Neural cell (in vitro differentiated cells): Measurements from ENCODE around the gene FHIT. TPM values are rescaled to one million over a fixed set of nuclear protein-coding genes. Genes with fewer than 3 reads are reported as not detected.

ENCODE experiments used
- H2AFZ ChIP-seq: fragments of 200-600, 300-800 bp; sonication (generic), shearing (Covaris generic); 2 replicates; pipeline ENCODE4 v1.6.0; 2014; ENCODE audit warnings: low read depth, mild to moderate bottlenecking, antibody characterized with exemption, low read length, moderate library complexity
- H3F3A ChIP-seq: fragments of 200-600 bp; shearing (Covaris generic); 2 replicates; pipeline ENCODE4 v1.6.1; 2016; ENCODE audit warnings: mild to moderate bottlenecking, moderate library complexity, mixed read lengths, antibody characterized with exemption, low read length; ENCODE audit not compliant: insufficient read depth, poor library complexity, severe bottlenecking
- H3K27ac ChIP-seq: fragments of 200-600, 300-800 bp; sonication (generic), shearing (Covaris generic); 2 replicates; pipeline ENCODE4 v1.5.1; 2014; ENCODE audit warnings: mild to moderate bottlenecking, low read length, moderate library complexity
- H3K27me3 ChIP-seq: fragments of 300-800, 200-600 bp; sonication (generic), shearing (Covaris generic); 2 replicates; pipeline ENCODE4 v1.6.0; 2014; ENCODE audit warnings: mild to moderate bottlenecking, low read depth, low read length, moderate library complexity; ENCODE audit not compliant: insufficient read depth
- H3K36me3 ChIP-seq: fragments of 300-800, 200-600 bp; sonication (generic), shearing (Covaris generic); 2 replicates; pipeline ENCODE4 v1.5.1; 2014; ENCODE audit warnings: mild to moderate bottlenecking, antibody characterized with exemption, low read length, moderate library complexity; ENCODE audit not compliant: insufficient read depth
- H3K4me2 ChIP-seq: fragments of 300-800, 200-600 bp; sonication (generic), shearing (Covaris generic); 2 replicates; pipeline ENCODE4 v1.6.0; 2014; ENCODE audit warnings: mild to moderate bottlenecking, low read length
- H3K4me3 ChIP-seq: fragments of 300-800, 200-600 bp; sonication (generic), shearing (Covaris generic); 2 replicates; pipeline ENCODE4 v1.5.1; 2014; ENCODE audit warnings: mild to moderate bottlenecking, low read length, moderate library complexity
- H3K79me2 ChIP-seq: fragments of 200-600 bp; shearing (Covaris generic); replicated peaks from 2 replicates; pipeline ENCODE4 v1.6.0; 2014; ENCODE audit warnings: mild to moderate bottlenecking, low read length, moderate library complexity; ENCODE audit not compliant: insufficient read depth
- H3K9ac ChIP-seq: fragments of 300-800, 200-600 bp; sonication (generic), shearing (Covaris generic); 2 replicates; pipeline ENCODE4 v1.6.1; 2016; ENCODE audit warnings: mild to moderate bottlenecking, low read length, mixed read lengths
- H3K9me2 ChIP-seq: fragments of 200-600 bp; shearing (Covaris generic); 2 replicates; pipeline ENCODE4 v1.6.1; 2016; ENCODE audit warnings: mild to moderate bottlenecking, low read length, mixed read lengths; ENCODE audit not compliant: insufficient read depth
- H3K9me3 ChIP-seq: fragments of 200-600, 300-800 bp; sonication (generic), shearing (Covaris generic); 2 replicates; pipeline ENCODE4 v1.6.1; 2016; ENCODE audit warnings: mild to moderate bottlenecking, mixed run types, low read length, moderate library complexity, mixed read lengths
- H4K20me1 ChIP-seq: fragments of 200-600 bp; shearing (Covaris generic); 2 replicates; pipeline ENCODE4 v1.6.1; 2016; ENCODE audit warnings: mild to moderate bottlenecking, mixed run types; ENCODE audit not compliant: insufficient read depth
- EP300 ChIP-seq: fragments of 450-650 bp; conservative IDR thresholded peaks from 2 replicates; pipeline ENCODE4 v1.6.1; 2014; ENCODE audit warnings: antibody characterized with exemption, mild to moderate bottlenecking, moderate library complexity; ENCODE audit not compliant: poor library complexity, severe bottlenecking
- EZH2 ChIP-seq: fragments of 200-600, 300-800 bp; shearing (Covaris generic), sonication (generic); IDR thresholded peaks from 2 replicates; pipeline ENCODE4 v1.6.1; 2014; ENCODE audit warnings: antibody characterized with exemption, low read length, borderline replicate concordance, mild to moderate bottlenecking; ENCODE audit not compliant: insufficient read depth, poor library complexity, severe bottlenecking
- MXI1 ChIP-seq: fragments of 450-650 bp; conservative IDR thresholded peaks from 2 replicates; pipeline ENCODE4 v1.6.1; 2014; ENCODE audit warnings: antibody characterized with exemption, mild to moderate bottlenecking; ENCODE audit not compliant: poor library complexity, severe bottlenecking
- POLR2AphosphoS5 ChIP-seq: IDR thresholded peaks from 2 replicates; pipeline ENCODE4 v1.6.1; 2012
- RAD21 ChIP-seq: fragments of 450-650 bp; conservative IDR thresholded peaks from 2 replicates; pipeline ENCODE4 v1.6.1; 2014; ENCODE audit warnings: antibody characterized with exemption, mild to moderate bottlenecking, moderate library complexity
- SMC3 ChIP-seq: fragments of 450-650 bp; conservative IDR thresholded peaks from 2 replicates; pipeline ENCODE4 v1.6.1; 2014; ENCODE audit warnings: antibody characterized with exemption, mild to moderate bottlenecking, moderate library complexity; ENCODE audit not compliant: poor library complexity
- TAF1 ChIP-seq: IDR thresholded peaks from 2 replicates; pipeline ENCODE4 v1.6.1; 2012; ENCODE audit warnings: low read depth
- polyA plus RNA-seq: library from polyadenylated mRNA; depleted of rRNA; stranded (reverse); fragments of >200 nt; gene quantifications from 2 replicates; pipeline ENCODE4 v1.2.3, GENCODE V29; 2014
- TF ChIP-seq, protein P1 (sequence below): fragments of 450-650 bp; IDR thresholded peaks from 2 replicates; pipeline ENCODE4 v1.5.1; 2014; ENCODE audit warnings: antibody characterized with exemption, mild to moderate bottlenecking, moderate library complexity; ENCODE audit not compliant: poor library complexity, severe bottlenecking
- TF ChIP-seq, protein P2 (sequence below): IDR thresholded peaks from 2 replicates; pipeline ENCODE4 v1.6.1; 2012; ENCODE audit warnings: borderline replicate concordance

FHIT gene
- polyA plus RNA-seq, 1 donor from 2014 or later: not detected

DNA sequence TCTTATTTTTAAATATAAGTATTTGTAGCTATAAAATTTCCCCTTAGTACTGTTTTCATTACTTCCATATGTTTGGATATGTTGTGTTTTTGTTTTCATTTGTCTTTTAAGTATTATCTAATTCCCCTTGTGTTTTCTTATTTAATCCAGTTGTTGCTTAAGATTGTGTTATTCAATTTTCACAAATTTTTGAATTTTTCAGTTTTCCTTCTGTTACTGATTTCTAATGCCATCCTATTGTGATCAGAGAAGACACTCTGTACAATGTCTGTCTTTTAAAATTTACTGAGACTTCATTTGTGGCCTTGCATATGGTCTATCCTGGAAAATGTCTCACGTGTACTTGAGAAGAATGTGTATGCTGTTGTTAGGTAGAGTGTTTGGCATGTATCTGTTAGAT is 1405.9 kb downstream of the FHIT start:
- H3K27ac ChIP-seq: no peak overlapping the region
- no peaks in the 10 kb centered on the region for H3K79me2 ChIP-seq
- TF ChIP-seq EP300 (no peak), MXI1 (no peak), POLR2AphosphoS5 (no peak)
- TF ChIP-seq, protein P1, sequence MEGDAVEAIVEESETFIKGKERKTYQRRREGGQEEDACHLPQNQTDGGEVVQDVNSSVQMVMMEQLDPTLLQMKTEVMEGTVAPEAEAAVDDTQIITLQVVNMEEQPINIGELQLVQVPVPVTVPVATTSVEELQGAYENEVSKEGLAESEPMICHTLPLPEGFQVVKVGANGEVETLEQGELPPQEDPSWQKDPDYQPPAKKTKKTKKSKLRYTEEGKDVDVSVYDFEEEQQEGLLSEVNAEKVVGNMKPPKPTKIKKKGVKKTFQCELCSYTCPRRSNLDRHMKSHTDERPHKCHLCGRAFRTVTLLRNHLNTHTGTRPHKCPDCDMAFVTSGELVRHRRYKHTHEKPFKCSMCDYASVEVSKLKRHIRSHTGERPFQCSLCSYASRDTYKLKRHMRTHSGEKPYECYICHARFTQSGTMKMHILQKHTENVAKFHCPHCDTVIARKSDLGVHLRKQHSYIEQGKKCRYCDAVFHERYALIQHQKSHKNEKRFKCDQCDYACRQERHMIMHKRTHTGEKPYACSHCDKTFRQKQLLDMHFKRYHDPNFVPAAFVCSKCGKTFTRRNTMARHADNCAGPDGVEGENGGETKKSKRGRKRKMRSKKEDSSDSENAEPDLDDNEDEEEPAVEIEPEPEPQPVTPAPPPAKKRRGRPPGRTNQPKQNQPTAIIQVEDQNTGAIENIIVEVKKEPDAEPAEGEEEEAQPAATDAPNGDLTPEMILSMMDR: no peak
- no peak overlapping the region for H2AFZ ChIP-seq
- H3K9me3 ChIP-seq: no peaks in the 10 kb centered on the region
- H3K4me3 ChIP-seq: no peak overlapping the region
- H3K36me3 ChIP-seq: no peaks in the 10 kb centered on the region
- H3F3A ChIP-seq: no peaks in the 10 kb centered on the region
- H4K20me1 ChIP-seq: no peaks in the 10 kb centered on the region
- H3K4me2 ChIP-seq: no peak overlapping the region
- H3K27me3 ChIP-seq: no peaks in the 10 kb centered on the region
- H3K9ac ChIP-seq: no peak overlapping the region
- no peaks in the 10 kb centered on the region for H3K9me2 ChIP-seq

- Histone ChIP-seq H3K4me2 (no peak overlapping the region), H2AFZ (no peak overlapping the region), H3F3A (no peaks in the 10 kb centered on the region), H3K9ac (no peak overlapping the region), H3K36me3 (no peaks in the 10 kb centered on the region), H4K20me1 (no peaks in the 10 kb centered on the region), H3K4me3 (no peak overlapping the region), H3K27ac (no peak overlapping the region), H3K27me3 (no peaks in the 10 kb centered on the region), H3K9me3 (no peaks in the 10 kb centered on the region), H3K9me2 (no peaks in the 10 kb centered on the region), H3K79me2 (no peaks in the 10 kb centered on the region)
- TF ChIP-seq, protein P1: no peak
Observed at GRCh38 chr3:59843821-59844220, 1407.4 kb downstream of the FHIT start.

DNA sequence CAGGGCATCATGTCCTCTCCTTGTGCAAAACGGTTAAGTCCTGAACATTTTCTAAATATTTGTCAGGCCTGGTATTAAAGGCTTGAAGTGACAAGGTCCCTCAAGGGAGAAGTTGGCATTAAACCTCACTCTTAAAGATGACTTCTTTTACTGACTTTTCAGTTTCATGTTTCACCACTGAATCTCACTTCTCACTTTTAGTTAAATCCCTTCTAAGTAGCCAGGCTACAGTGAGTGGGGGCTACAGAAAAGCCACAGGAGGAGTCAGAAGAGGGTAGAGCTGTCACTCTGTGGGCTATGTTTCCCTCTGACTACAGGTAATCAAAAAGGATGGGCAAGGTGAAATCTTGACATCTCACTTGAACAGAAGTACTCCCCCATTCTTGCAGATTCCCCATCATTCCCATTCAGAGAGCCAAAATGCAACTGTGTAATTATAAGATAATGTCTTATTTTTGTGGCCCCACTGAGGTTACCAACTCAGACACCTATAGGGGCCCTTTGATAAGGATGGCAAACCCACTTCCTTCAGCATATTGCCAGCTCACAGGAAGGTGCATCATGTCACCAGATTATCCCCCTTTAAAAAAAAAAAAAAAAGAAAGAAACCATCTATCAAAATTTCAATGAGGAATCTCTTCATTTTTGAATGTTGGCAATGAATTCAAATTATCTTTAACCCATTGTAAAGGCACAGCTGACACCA is 1411.3 kb downstream of the FHIT start:
- H3K4me2 ChIP-seq: no peak overlapping the region
- H3K27ac ChIP-seq: no peak overlapping the region
- H4K20me1 ChIP-seq: no peaks in the 10 kb centered on the region

More for the DNA sequence above, 1411.3 kb downstream of the FHIT start:
- H3K79me2 ChIP-seq: no peaks in the 10 kb centered on the region
- H3K27me3 ChIP-seq: no peaks in the 10 kb centered on the region
- H3K9me2 ChIP-seq: no peaks in the 10 kb centered on the region
- no peaks in the 10 kb centered on the region for H3F3A ChIP-seq
- TF ChIP-seq POLR2AphosphoS5 (no peak), RAD21 (no peak), MXI1 (no peak), SMC3 (no peak), EZH2 (no peak), EP300 (no peak), TAF1 (no peak)
- TF ChIP-seq, protein P2, sequence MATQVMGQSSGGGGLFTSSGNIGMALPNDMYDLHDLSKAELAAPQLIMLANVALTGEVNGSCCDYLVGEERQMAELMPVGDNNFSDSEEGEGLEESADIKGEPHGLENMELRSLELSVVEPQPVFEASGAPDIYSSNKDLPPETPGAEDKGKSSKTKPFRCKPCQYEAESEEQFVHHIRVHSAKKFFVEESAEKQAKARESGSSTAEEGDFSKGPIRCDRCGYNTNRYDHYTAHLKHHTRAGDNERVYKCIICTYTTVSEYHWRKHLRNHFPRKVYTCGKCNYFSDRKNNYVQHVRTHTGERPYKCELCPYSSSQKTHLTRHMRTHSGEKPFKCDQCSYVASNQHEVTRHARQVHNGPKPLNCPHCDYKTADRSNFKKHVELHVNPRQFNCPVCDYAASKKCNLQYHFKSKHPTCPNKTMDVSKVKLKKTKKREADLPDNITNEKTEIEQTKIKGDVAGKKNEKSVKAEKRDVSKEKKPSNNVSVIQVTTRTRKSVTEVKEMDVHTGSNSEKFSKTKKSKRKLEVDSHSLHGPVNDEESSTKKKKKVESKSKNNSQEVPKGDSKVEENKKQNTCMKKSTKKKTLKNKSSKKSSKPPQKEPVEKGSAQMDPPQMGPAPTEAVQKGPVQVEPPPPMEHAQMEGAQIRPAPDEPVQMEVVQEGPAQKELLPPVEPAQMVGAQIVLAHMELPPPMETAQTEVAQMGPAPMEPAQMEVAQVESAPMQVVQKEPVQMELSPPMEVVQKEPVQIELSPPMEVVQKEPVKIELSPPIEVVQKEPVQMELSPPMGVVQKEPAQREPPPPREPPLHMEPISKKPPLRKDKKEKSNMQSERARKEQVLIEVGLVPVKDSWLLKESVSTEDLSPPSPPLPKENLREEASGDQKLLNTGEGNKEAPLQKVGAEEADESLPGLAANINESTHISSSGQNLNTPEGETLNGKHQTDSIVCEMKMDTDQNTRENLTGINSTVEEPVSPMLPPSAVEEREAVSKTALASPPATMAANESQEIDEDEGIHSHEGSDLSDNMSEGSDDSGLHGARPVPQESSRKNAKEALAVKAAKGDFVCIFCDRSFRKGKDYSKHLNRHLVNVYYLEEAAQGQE: no peak
- TF ChIP-seq, protein P1: no peak
- no peaks in the 10 kb centered on the region for H3K36me3 ChIP-seq
- no peak overlapping the region for H3K4me3 ChIP-seq
- H3K9ac ChIP-seq: no peak overlapping the region
- no peaks in the 10 kb centered on the region for H3K9me3 ChIP-seq
- H2AFZ ChIP-seq: no peak overlapping the region
